Activated effector memory CD4-positive, alpha-beta T cell treated with Interleukin-2 at 50 U/mL for 16 hours (primary cell): Measurements from ENCODE around the gene ZNF236.
"Not testable (repeated sequence)": the region's sequence is repeated elsewhere in the genome, so short reads cannot be mapped to it uniquely, and the experiment has no call there.

ENCODE experiments used
- DNase-seq: peaks from one replicate; pipeline ENCODE4 v3.0.0-alpha.2; 2020

The ZNF236 gene

DNA sequence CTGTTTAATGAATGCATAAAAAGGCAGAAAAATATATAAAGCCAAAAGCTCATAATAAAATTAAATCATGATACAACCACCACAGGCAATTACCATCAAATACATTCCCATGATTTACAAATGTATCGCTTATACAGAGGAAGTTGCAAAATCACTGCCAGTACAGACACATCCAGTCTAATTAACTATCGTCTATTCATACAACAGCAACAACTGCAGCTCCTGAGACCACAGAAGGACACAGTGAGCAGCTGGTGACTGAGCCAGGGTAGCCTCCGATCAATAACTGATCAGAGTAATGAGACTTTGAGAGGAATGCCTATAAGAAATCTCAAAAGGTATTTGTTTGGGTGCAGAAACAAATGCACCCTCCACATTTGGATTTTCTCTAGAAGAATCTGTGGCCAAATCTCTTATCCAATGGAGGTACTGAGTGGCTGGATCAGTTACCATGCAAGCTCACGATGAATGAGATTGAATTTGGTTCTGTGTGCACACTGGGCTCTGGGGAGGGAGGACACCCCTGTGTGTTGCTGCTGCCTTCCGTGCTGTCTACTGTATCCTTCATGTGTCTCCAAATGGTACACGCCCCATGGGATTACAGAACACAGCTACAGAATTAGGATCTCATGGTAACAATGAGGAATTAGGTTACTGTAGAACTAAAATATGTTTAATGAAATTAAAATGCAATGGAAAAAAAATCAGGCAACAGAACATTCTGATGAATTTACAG is 190.6 kb downstream of the ZNF236 start:
- no peak for DNase-seq

DNA sequence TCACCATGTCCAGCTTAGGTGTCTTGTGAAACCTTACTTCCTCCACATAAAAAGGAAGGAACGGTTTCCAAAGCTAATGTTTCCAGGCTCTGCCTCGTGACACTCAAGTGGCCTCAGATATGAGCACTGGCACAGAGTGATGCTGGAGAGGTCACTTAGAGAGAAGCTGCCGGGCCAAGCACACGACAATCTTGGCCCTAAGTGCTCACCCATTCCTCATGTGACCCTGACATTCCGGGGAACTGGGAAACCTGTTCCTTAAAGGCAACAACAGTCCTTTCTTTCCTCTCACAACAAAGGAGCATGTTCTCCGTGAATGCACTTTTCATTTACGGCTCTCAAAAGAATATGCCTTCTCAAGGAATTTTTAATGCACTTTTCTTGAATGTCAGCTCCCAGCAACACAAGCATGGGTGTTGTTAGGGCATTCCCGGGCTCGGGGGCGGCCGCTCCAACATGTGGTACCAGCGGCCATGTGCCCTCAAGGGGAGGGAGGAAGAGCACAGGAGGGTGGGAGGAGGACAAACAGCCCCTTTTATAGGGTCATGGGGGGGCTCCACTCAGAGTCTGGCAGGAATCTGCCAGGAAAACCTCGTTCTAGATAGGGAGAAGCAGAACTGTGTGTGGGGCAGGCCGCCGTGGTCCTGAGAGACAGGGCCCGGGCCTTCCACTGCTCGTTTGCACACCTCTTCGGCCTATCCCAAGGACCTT is 191.6 kb downstream of the ZNF236 start:
- no peak for DNase-seq

DNA sequence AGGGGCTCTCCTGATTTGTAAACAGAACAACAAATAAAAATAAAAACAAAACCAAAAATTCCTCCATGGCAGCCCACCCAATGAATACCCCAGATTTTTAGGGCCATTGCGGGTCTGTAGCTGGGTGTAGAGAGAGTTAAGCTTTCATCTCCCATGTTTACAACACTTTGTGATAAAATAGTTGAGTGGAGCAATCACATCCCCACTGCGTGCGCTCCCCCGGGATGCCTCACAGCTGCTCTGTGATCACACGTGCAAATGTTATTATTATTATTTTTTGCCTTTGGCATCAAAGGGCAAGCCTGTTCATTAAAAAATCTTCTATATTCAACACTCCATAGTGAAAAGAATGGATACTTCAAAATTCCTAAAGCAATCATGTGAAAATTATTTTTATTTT is 192.2 kb downstream of the ZNF236 start:
- DNase-seq, result no peak

DNA sequence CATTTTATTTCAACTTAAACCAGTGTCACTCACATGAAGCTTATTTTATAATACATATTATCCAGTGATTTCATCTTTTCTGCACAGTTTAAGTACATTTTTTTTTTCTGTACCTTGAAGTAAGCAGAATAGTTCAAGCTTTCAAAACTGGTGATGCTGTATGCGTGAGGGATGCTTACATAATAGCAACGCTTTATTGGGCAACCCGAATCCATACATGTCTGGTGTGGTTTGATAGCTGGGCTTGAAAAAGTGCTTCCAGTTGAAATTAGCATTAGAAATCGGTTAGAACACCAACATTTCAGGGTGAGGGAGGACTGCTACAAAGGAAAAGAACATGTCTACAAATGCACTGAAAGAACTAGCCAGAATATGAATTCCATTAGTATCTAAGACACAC is 192.8 kb downstream of the ZNF236 start:
- no peak for DNase-seq

- no peak for DNase-seq
Measured at GRCh38 chr18:77015771-77016710, 193.7 kb downstream of the ZNF236 start.

DNA sequence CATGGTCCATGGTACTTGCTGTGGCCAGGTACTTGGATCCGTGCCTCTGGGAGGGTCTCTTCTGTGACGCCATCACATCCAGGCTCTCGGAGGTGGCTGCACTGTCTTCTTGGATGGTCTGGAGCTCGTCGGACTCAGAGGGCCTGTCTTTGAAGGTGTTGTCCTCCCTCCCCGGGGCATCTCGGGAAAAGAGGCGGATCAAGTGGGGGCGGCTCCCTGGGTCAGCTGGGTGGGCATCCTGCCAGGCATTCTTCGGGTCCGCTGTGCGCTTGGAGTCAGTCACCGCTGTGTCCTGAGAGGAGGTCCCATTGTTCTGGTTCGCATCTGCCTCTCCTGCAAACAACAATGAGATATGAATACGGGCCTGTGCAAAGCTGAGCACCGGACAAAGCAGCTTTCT is 194.6 kb downstream of the ZNF236 start:
- DNase-seq, result no peak

GRCh38 chr18:77017355-77017754 is 195.0 kb downstream of the ZNF236 start:
- DNase-seq, result no peak

GRCh38 chr18:77018650-77019049 is 196.3 kb downstream of the ZNF236 start:
- DNase-seq, result not testable (repeated sequence)

GRCh38 chr18:77019641-77020040 is 197.3 kb downstream of the ZNF236 start:
- DNase-seq, result no peak
